ENCODE results near the gene SMIM13.

- TF ChIP-seq CTCF (IDR thresholded peaks at IDR 0.05; ENCODE audit: insufficient read depth, low read depth, low read length) (no peak), EZH2 (IDR thresholded peaks at IDR 0.05; ENCODE audit: insufficient read depth, low read length) (no peak)
Measured at GRCh38 chr6:11149551-11149950, 55.9 kb downstream of the SMIM13 start.
